ENCODE data around the gene DMAC2.
"Not testable (repeated sequence)": the region's sequence is repeated elsewhere in the genome, so short reads cannot be mapped to it uniquely, and the experiment has no call there.

DMAC2 gene

DNA sequence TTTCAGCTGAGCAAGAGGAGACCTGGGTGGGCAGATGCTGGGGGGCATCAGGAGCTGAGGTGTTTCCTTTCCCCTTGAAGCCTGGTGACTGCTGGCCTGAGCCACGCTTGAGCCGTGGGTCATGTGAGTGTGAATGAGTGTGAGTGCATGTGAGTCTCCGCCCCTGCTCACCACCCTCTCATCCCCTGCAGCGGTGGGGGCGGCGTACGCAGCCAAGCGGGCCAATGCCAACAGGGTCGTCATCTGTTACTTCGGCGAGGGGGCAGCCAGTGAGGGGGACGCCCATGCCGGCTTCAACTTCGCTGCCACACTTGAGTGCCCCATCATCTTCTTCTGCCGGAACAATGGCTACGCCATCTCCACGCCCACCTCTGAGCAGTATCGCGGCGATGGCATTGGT is 17.7 kb downstream of the DMAC2 start:
- DNase-seq, result no peak

DNA sequence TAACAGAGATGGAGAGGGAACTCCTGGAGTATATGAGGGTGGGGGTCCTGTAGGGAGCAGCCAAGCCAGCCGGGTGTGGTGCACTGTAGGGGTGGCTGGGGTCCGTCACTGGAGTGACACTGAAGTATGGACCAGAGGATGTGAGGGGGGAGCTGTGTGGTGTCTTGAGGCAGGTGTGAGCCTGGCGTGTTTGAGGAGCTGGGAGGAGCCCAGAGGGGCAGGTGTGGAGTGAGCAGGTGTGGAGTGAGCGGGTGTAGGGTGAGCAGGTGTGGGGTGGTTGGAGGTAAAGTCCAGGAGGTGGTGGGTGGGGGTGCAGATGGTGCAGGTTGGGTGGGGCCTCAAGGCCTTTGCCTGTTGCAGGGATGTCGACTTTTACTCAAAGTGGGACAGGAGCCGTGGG is 18.4 kb downstream of the DMAC2 start:
- DNase-seq, result no peak

DNA sequence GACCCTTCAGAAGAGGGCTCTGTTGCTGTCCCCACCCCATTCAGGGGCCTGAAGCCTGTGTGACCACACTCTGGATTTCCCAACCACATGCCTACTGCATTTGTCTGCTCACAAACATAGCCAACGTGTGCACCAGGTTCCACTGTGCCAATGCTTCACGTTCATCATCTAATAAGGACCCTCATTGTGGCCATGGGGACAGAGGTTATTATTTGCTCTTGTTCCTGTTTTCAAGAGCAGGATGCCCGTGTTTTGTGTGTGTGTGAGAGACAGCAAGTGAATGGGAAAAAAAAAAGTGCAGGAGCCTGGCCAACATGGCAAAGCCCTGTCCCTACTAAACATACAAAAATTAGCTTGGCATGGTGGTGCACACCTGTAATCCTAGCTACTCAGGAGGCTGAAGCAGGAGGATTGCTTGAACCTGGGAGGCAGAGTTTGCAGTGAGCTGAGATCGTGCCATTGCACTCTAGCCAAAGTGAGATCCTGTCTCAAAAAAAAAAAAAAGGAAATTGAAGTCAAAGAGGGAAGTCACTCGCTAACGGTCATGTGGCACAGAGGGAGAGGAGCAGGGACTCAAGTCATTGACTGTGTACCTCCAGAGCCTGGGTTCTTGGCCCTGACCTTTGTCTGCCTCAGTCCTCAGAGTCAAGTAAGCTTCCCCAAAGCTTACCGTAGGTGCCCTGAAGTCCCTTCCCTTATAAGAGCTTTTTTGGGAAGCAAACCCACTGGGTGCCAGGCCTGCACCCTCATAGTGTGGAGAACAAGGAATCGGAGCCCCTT is 19.4 kb downstream of the DMAC2 start:
- no peak for DNase-seq

DNA sequence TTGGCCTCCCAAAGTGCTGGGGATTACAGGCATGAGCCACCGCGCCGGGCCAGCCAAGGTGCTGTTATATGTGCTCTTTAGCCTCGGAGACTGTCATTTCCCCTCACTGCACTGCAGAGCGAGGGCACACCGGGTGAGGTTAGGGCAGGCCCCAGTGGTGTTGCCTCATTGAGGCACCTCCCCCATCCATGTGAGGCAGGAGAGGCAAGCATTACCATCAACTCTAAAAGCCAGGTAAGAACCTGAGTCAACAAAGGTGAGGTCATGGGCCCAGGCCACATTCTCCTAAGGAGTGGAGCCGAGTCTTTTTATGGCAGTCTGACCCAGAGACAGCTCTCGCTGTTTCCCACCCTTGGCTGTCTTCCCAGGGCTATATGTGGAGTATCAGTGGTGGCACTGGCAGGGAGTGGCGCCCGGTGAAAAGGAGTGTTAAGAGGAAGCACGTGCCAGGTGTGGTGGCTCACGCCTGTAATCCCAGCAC is 23.5 kb downstream of the DMAC2 start:
- DNase-seq, result no peak

DNA sequence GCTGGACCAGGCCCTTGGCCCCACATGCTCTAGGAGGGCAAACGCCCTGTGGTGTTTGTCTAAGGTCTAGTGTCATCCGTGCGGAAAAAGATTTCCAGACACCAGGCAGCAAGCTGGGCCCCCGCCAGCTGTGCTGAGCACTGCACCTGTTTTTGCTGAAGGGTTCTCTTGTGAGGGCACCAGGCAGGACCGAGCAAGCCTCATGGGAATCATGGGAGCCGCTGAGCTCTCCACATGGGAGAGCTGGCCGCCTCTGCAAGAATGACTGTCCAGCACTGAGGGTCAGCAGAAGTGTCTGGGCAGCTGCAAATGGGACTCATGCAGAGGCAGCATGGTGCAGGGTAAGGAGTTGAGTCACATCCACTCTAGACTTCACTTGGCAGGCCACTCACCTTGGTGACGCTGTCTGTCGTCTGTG is 24.5 kb downstream of the DMAC2 start:
- DNase-seq, result no peak

DNA sequence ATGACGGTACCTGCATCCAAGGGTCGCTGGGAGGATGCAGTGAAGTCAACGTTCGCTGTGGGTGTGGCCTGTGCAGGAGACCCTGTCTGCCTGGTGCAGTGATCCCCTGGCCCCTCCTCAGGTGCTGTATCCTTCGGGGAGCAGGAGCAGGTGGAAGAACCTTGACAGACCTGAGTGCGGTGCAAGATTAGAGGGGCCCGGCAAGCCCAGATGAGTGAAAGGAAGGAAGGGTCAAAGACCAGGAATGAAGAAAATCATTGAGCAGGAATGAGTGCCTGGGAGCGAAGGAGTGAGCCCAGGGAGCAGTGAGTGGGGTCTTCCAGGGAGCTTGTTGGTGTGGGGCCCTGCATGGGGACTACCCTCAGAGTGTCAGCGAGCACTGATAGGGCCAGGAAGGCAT is 25.3 kb downstream of the DMAC2 start:
- DNase-seq, result no peak

DNA sequence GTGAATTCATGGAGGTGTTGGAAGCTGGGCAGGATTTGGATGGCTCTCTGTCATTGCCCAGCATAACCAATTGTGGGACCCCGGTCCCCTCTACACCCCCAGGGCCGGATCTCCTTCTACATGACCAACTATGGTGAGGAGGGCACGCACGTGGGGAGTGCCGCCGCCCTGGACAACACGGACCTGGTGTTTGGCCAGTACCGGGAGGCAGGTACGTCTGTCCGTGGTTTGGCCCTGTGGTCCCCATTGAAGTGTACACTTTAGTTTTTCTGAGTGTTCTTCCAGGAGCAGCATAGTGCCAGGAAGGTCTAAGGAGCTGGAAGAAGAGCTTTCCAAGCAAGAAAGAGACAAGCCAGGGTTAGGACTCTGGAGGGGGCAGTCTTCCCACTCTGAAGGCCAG is 25.8 kb downstream of the DMAC2 start:
- DNase-seq, result no peak

DNA sequence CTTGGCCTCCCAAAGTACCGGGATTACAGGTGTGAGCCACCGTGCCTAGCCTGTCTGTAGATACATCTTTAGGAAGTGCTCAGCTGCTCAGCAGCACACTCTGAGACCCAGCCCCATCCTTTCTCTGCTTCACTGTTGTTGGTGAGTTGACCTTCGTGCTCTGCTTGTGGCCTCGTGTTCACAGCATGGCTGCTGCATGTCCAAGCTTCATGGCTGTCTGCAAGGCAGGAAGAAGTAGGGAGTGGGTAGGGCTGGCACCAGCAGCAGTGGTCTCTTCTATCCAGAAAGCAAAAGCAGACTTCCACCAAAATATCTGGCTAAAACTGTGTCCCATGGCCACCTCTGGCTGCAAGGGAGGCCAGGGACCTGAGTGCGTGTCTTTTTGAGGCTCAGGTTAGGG is 26.8 kb downstream of the DMAC2 start:
- DNase-seq, result no peak

DNA sequence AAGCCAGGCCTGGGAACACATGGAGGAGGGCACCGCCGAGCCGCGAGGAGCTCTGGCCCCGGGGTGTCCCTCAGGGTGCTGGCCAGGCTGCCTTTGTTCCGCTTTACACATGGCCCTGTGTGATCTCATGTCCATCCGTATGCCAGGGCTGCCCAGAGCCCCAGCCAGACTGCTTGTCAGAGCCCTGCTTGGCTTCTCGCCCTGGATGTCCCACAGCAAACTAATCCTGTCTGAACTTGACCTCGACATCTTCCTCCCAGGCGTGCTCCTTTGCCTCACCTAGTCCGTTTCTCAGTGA is 27.8 kb downstream of the DMAC2 start:
- DNase-seq, result no peak

DNA sequence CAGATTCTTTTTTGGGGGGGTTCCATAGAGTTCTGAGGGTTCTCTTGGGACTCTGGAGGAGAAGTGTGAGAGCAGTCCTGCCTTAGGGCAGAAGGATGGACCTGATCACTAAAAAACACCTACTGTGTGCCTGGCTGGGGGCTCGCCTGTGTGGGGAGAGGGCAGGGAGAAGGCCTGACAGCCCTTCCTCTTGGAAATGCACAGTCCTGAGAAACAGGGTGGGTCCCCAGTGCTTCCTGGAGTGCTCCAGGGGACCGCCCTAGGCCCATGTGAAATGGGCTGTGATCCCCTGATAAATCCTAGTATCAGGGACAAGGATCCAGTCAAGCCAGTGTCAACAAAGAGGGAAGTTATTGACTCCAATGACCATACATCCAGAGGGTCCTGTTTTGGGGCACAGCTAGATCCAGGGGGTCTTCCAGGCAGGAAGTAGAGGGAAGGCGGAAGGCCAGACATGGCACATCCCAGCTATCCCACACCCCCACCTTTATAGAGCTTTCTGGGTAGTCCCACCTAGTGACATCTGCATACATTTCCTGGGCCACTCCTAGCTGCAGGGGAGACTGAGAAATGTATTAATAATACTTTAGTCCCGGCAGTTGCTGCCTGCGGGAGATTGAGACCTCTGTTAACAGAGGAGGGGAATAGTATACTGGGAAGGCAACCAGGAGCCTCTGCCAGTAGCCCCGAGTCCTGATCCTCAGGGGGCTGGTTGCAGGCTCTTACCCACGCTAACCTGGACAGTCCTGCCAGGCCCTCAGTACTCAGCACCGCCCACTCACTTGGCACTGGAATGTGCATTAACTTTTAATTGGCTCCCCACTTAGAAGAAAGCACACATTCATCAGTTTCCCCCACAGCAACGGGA is 28.4 kb downstream of the DMAC2 start:
- DNase-seq, result no peak

DNA sequence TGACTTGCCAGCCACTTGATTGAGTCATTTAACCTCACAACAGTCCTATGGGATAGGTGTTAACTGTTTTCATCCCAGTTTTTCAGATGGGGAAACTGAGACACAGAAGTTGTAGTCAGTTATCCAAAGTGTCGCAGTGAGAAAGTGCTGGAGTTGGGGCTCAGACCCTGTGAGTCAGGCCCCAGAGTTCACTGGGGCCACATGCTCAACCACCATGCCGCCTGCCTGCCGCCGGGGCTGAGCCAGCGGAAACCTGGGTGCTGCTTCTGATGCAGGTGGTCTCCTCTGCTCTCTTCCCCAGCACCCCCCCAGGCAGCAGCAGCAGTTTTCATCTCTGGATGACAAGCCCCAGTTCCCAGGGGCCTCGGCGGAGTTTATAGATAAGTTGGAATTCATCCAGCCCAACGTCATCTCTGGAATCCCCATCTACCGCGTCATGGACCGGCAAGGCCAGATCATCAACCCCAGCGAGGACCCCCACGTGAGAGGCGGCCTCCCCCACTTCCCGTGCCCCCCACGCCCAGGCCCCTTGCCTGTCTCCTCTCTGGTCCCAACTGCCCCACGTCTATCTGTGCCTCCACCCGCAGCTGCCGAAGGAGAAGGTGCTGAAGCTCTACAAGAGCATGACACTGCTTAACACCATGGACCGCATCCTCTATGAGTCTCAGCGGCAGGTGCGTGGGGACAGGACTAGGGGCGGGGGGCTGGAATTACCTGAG is 29.2 kb downstream of the DMAC2 start:
- no peak for DNase-seq

DNA sequence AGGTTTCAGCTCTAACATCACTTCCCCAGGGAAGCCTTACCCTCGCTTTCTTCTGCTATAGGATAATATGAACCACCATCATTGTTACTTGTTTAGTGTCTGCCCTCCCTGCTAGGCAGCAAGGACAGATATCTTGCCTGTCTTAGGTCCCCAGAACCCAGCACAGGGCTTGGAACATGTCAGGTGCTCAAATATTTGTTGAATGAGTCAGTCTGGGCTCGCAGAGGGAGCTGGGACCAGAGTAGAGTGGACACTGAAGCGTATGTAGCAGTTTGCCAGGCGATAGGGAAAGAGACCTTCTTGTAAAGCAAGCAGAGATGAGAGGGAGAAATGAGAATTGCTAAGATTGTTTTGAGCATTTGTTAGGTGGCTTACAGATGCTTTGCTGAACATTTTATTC is 30.4 kb downstream of the DMAC2 start:
- DNase-seq, result no peak

DNA sequence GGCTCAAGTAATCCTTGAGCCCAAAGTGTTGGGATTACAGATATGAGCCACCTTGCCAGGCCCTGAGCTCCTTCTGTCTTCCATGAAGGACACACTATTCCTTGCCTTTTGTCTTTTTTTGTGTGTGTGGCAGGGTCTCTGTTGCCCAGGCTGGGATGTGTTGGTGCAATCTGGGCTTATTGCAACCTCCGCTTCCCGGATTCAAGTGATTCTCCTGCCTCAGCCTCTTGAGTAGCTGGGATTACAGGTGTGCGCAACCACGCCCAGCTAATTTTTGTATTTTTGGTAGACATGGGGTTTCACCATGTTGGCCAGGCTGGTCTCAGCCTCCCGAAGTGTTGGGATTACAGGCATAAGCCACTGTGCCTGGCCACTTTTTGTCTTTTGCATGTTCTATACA is 30.9 kb downstream of the DMAC2 start:
- not testable (repeated sequence) for DNase-seq

DNA sequence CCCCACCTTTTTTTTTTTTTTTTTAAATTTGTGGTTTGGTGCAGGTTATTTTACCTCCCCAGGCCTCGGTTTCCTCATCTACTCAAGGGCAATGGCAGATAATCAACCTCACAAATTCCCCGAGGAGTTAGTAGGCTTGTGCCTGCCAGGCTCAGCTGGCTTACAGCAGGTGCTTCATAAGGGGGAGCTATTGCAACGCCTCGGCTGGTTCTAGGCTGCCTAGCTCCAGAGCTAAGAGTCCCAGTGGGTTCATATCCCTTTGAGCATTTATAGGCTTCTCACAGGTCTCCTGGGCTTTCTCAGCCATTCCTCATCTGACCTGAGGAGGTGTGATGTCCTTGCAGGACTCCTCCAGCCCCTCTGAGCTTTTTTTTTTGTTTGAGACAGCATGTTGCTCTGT is 31.5 kb downstream of the DMAC2 start:
- DNase-seq, result no peak

DNA sequence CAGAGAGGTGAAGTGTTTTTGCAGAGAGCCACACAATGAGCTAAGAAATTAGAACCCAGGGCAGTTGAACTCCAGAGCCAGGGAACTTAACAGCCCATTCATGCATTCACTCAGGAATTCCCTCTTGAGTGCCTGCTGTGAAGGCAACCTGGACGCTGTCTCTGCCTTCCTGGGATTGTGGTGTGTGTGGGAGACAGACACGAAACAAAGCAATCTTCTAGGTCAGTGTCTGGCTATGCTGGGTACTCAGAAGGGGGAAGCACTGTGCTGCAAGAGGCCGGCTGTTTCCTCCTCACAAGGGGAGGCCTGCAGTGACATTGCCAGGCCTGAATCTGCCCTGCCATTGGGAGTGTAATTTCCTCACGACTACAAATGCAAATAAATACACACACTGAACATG is 32.4 kb downstream of the DMAC2 start:
- no peak for DNase-seq

DNA sequence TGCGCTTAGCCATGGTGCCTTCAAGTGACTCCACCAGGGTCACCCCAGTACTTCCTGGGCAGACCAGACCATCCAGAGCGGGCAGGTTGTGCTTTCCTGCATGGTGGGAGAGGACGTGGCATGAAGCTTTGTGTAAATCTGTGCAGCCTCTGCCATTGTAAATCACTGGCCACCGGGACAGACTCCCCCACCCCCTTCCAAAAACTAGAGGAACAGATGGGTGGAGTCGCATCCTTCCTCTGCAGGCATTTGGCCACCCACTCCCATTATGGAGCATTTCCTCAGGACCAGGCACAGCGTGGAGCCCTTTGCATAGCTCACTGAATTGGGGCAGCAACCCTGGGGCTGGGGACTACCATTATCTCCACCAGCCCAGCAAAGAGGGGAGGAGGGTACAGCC is 33.9 kb downstream of the DMAC2 start:
- DNase-seq, result no peak

DNA sequence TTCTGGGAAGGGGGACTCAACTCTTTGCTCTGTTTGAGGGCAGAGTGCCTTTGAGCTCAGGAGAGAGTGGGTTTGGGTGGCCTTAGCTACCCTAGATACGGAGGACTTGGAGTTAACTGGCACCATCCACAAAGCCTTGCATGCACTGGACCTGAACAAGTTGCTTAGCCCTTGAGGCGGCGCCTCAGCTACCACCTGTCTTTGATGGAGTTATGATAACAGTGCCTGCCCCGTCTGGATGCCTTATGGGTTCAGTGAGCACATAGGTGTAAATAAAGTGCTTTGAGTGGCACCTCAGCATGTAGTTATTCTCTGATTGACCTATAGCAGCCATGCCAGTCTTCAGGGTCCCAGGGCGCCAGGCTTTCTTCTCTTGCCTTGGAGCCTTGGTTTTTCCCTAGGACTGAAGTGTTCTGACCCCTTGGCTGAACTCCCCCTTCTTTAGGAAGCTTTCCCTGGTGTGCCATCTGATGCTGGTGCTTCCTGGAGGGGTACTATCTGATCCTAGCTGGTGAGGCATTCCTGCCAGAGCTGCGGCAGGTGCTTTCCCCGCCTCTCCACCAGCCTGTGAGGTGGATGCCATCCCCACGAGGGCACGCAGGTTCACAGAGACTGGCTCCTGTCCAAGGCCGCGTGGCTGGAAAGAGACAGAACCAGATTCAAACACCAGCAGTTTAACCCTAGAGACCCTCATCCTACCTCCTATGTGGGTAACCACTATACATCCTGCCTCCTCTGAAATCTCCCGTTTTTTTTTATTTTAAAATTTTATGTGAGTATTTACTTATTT is 36.3 kb downstream of the DMAC2 start:
- DNase-seq, result no peak

DNA sequence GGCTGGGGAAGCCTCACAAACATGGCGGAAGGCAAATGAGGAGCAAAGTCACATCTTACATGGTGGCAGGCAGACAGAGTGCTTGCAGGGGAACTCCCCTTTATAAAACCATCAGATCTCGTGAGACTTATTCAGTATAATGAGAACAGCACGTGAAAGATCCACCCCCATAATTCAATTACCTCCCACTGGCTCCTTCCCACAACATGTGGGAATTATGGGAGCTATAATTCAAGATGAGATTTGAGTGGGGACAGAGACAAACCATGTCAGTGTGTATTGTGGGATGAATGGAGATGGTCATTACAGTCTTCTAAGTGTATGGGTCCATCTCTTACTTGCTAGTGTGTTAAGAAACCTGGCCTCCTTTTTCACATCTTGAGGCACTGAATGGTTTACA is 37.7 kb downstream of the DMAC2 start:
- DNase-seq, result no peak

DNA sequence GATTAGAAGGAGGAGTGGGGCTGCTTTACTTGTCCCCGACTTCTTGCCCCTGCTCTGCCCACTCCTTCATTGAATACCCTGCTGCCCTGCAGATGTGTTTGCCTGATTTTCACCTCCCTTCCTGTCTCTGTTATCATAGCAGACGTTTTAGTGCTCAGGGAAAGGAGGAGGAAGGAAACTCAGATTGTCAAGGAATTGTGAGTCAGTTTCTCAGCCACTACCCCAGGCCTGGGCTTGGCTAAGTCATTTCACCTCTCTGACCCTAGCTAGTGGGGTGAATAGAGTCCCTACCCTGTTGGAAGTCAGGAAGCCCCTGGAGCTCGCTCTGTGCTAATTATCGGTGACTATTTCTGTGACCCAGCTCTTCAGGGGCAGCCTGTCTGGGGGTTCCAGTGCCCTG is 38.2 kb downstream of the DMAC2 start:
- no peak for DNase-seq

DNA sequence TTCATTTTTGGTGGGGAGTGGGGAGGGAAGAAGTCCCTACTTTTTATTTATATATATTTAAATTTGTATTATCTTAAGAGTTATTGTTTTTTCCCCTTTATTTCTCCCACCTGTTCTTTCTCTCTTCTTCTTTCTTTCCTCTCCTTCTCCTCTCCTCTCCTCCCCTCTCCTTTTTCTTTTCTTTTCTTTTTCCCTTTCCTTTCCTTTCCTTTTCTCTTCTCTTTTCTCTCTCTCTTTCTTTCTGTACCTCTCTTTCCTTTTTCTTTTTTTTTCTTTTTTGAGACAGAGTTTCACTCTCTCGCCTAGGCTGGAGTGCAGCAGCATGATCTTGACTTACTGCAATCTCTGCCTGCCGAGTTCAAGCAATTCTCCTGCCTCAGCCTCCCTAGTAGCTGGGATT is 40.2 kb downstream of the DMAC2 start:
- DNase-seq, result no peak

DNA sequence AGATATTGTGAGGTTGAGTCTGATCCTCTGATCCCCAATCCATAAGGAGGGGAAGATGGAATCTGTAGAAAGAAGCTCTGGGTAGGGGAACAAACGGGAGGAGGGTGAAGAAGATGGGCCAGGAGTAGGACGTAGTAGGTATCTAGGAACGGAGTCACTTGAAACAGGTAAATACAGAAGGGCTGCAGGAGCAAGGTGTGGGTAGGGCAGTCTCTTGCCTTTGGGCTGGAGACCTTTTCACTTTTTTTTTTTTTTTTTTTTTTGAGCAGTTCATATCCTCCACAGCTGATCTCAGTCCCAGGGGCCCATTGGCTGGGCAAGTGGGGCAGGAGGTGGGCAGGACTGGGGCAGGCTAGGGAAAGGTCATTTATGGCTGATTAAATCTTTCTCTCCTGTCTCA is 40.6 kb downstream of the DMAC2 start:
- DNase-seq, result no peak

DNA sequence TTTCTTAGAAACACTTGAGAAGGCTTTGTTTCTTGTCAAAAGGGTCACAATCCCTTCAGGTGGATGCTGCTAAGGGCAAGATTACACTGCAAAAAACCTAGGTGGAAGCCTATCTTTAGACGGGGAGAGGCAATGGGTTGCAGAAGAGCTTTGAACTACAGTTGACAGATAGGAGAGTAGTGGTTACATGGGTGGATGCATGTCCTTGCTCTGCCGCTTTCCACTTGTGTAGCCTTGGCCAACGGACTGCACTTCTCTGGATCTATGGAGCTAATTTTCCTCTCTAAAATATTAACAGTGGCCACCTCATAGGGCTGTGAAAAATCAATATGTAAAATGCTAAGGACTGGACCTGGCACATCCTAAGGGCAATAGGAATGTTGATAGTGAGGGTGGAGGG is 41.1 kb downstream of the DMAC2 start:
- no peak for DNase-seq

DNA sequence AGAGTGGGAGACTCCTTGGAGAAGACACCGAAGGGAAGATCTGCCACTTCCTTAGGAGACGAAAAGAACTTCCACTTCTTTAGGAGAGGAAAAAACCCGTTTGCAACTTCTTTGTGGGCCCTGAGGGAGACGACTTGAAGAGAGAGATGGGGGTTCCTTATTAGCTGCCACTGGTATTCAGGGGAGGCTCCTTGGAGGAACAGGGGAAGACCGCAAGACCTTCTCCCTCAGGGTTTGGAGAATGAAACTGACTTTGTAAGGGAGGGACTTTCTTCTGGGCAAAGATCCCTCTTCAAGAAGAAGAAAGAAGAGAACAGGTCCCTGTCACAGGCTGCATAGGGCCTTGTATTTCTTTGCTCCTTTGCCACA is 41.7 kb downstream of the DMAC2 start:
- no peak for DNase-seq

All from femur (tissue), 1 donor.